Measurements from ENCODE around the gene AP5S1. TPM values are rescaled to one million over a fixed set of nuclear protein-coding genes. Genes with fewer than 3 reads are reported as not detected.

The AP5S1 gene, protein sequence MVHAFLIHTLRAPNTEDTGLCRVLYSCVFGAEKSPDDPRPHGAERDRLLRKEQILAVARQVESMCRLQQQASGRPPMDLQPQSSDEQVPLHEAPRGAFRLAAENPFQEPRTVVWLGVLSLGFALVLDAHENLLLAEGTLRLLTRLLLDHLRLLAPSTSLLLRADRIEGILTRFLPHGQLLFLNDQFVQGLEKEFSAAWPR
- 25.5 and 30.5 TPM in 2 replicates for total RNA-seq (2014; rRNA removed)
- 21.4 TPM for polyA plus RNA-seq (2012)

GRCh38 chr20:3820048-3820900, at the start of gene AP5S1:
Gene AP5S1 (plus strand): TSS chr20:3820547. CDS start chr20:3822118, 1,571 bp downstream.
- DNase-seq (ENCODE audit: low read depth): peak; percentile 95

- no peak for DNase-seq (ENCODE audit: low read depth)
Observed at GRCh38 chr20:3771552-3772058, 48.7 kb upstream of the AP5S1 start.

DNA sequence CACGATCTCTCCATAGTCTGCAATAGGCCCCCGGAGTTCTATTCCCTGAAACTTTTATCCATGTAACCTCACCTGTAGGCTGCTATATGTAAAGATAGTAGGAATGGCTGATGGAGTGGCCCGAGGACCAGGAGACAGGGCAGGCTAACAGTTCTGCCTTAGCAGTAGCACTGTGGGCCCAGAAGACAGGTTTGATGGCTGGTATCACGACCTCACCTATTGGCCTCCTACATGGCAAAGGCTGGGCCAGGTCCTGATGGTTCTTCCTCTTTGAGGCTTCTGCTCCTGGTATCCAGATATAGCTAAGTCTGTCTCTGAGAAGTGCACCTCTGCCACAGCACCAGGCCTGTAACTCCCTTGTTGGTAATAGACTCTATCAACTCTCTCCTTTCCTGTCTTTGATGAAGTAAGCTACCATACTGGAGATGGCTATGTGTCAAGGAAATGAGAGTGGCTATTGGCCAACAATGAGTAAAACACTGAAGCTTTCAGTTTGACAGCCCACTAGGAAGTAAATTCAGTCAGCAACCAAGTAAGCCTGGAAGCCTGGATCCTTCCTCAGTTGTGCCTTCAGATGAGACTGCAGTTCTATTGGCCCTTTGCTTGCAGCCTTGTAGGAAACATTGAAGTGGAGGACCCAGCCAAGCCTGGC, 44.8 kb upstream of the AP5S1 start:
- no peak for DNase-seq (ENCODE audit: low read depth)

DNA sequence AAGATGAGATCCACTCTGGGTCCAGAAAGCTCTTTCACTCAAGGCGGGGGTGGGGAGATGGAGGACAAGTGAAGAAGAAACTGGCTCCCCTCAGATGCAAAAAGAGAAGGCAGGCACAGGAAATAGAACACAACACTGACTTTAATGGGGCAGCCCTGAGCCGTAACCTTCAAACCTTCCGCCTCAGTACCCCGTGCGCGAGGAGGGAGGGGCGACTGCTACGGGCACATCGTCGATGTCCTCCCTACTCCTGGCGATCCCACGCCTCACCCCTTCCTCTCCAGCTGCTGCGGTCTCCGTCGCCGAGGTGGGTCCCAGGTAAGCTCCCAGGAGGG, 43.0 kb upstream of the AP5S1 start:
- DNase-seq (ENCODE audit: low read depth): no peak

DNA sequence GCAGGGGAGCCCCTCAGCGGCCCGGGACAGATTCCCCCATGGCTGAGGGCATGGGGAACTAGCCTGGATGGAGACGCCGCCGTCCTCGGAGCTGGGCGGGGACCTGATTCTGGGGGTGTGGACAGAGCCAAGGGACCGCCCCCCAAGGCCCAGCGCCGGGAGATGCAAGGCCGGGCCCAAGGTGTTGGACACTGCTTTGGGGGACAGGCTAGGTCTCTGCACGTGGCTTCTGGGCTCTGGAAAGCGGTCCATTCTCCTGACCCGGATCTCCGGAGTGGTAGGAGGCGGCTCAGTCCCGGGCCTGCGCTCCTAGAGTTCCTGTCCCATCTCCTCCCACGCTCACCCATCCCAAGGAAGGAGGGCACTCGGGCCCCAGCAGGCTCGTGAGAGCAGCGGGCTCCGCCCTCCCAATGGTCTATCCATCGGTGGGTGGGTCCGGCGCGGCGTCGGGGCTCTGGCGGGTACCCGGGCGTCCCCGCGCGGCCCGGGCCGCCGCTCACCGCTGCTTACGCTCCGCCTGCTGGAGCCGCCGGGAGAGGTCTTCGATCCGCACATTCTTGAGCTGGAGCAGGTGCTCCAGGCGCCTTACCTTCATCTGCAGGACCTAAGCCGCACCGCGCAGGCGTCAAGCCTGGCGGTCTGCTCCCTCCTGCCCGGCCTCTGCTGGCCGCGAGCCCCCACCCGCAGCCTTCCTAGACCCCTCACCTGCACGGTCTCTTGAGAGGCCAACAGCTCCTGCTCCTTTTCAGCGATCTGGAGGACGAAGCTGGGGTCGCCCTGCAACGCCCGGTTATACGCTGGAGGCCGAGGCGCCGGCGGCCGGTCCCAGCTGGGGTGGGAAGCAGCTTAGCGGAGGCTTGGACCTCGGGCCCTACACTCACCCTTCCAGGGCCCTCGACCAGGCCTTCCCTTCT, 42.4 kb upstream of the AP5S1 start:
- DNase-seq (ENCODE audit: low read depth): peak; percentile 33

- DNase-seq (ENCODE audit: low read depth): no peak
Observed at GRCh38 chr20:3778976-3779375, 41.4 kb upstream of the AP5S1 start.

DNA sequence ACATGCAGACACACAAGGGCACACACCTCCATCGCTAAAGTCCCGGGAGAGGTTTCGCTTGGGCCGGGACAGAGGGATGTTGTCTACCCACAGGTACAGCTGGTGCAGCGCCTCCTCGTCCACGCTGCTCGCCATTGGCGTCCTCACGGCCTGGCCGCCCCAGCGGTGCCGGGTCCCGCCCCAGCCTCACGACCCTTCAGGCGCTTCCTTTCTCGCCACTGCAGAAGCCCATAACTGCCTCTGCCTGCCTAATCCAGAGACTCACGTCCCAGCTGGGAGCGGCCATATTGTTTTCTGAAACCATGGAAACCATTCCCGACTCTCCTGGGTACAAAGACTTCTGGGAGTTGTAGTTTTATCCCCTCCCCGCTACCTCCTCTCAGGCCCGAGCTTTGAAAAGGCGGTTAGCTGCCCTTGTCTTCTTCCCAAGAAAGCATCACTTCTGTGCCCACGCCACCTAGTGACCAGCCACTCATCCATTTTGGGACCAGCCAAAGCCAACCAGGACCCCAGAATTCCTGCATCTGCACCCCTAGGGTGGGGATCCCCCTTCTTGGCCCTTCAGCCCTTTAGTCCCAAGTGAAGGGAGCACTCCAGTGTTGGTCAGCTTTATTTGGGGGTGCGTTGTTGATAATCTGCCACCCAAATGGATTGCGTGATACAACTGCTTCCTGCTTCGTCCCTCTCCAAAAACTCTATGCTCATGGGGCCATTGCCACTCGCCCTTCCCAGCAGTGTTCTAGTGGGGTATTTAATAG, 39.0 kb upstream of the AP5S1 start, which contains the start of gene SPEF1:
Gene SPEF1, minus strand, starts transcription at position 296 of the 758 bp plus-strand sequence. Its CDS starts 161 bp downstream, at position 135.
- DNase-seq (ENCODE audit: low read depth): peak; percentile 95

GRCh38 chr20:3782597-3782996, 37.8 kb upstream of the AP5S1 start:
- no peak for DNase-seq (ENCODE audit: low read depth)

DNA sequence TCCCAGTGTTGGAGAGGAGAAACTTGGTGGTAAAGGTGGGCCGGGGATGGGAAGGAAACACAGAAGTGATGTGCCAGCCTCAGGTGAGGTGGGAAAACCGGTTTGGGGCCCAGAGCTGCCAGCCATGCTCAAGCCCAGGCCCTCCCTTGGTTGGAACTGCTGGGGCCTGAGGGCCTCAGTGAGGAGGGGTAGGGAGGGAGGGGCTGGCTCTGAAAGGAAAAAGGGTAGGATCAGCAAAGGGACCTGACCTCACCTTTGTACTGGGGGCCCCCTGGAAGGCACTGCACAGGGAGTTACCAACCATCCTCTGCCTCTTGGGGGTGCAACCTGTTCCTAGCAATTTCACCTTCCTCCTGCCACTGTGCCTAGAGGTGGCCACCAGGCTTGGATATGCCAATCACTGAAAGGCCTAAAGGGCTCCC, 37.3 kb upstream of the AP5S1 start:
- DNase-seq (ENCODE audit: low read depth): no peak

GRCh38 chr20:3783511-3784195, 36.7 kb upstream of the AP5S1 start:
- no peak for DNase-seq (ENCODE audit: low read depth)

DNA sequence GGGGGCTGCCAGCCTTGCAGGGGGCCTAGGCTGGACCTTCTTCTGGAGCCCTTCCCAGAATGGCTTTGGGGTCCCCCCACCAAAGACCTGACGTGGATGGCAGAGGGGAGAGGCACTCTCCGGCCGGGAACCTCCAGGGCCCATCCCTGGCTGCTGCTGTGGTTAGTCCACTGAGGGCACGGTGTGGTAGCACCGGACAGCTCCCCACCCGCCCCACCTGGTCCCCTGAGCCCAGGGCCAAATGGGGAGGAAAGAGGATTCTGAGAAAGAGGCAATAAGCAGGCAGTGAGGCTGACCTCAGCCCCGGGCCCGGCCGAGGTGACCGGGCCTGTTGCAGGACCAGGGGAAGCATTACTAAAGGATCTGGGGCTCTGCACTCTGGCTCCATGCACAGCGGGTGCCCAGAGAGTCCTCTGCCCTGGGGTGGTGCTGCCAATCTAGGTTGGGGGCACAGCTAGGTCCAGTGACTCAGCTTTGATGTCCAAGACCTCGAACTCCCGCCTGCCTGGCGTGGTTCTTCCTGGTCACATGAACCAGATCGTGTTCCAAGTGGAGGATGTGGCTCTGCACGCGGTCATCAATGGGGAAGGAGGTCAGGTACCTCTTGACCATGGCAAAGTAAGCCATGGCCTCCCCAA, 36.0 kb upstream of the AP5S1 start:
- peak; percentile 66 for DNase-seq (ENCODE audit: low read depth)

DNA sequence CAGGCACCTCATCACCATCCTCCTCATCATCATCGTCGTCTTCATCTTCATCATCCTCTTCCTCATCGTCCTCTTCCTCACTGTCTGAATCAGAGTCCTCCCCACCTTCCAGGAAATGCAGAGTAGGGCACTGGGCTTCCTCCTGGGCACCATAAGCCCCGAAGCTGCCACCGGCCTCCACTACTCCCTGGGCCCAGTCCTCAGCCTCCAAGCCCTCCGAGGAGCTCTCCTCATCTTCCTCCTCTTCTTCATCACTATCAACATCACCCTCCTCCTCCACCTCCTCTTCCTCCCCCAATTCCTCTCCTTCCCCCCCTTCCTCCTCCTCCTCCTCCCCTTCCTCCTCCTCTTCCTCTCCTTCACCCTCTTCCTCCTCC, 35.5 kb upstream of the AP5S1 start:
- no peak for DNase-seq (ENCODE audit: low read depth)

DNA sequence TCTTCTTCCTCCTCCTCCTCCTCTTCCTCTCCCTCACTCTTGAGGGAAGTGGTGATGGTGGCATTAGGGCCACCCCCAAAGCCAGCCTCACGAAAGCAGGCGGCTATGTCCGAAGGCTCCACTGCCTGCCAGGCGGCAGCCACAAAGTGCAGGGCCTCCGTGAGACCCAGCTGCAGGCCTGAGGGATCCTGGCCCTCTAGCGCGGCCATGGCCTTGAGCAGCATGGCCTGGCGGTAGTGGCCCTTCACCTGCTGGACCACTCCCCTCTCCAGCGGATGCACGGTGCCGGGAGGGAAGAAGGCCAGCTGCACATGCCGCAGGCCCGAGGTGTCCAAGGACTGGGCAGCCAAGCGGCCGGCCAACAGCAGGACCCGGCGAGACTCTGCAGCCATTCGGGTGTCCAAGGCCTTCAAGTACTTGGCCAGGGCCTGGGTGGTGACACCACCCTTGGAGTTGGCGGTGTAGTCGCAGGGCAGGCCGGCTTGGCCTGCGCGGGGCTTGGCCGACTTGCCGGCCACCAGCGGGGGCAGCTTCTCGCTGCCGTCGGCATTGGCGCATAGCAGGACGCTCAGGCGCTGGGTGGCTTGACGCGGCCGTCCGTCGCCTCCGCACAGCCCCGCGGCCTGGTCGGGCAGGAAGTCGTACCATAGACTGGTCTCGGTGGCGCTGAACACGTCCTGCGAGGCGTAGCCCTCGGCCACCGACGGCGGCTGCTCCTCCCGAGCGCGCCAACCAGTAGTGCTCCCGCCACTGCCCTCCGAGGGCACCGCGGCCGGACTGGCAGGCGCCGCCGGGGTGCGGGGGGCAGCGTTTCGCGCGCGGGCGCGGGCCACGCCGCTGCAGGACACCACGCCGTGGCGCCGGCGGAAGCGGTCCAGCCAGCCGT, 34.9 kb upstream of the AP5S1 start:
- DNase-seq (ENCODE audit: low read depth): no peak

GRCh38 chr20:3786126-3786484, 34.2 kb upstream of the AP5S1 start:
- peak; percentile 70 for DNase-seq (ENCODE audit: low read depth)

DNA sequence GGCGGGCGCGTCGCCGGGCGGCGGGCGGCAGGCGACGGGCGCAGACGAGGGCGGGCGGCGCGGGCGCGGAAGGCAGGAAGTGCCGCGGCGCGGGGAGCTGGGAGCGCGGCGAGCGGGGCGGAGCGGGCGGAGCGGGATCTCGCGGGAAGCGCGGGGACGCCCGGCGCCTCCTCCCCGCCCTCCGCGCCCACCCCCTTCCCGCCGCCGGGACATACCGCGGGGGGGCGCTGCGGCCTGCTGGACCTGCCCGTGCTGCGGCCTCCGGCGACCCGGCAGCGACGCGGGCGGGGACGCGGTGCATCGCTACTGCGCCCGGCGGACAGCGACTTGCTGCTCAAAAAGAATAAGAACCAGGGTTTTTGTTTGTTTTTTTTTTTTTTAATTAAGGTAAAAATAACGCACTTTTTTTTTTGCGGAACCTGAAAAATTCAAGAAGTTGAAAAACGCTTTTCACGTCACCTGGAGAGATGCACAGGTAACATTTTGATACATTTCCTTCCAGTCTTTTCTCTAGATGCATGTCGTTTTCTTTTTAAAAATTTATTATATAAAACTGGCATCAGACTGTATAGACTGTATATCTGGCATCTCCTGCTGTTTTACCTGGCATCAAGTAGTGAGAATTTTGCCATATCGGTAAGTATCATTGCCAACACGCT, 33.6 kb upstream of the AP5S1 start, which contains the start of gene CENPB:
Gene CENPB, minus strand, starts transcription at position 76 of the 659 bp plus-strand sequence. CDS start 257 bp downstream, outside the sequence.
- DNase-seq (ENCODE audit: low read depth): peak; percentile 81

GRCh38 chr20:3787324-3788014, 32.9 kb upstream of the AP5S1 start:
- DNase-seq (ENCODE audit: low read depth): no peak

GRCh38 chr20:3788685-3789155, 31.6 kb upstream of the AP5S1 start:
- DNase-seq (ENCODE audit: low read depth): no peak

All from LHCN-M2 (cell line).